Activated CD8-positive, alpha-beta memory T cell treated with anti-CD3 and anti-CD28 coated beads, Interleukin-2, amount 50 U/mL, for 1 hour (primary cell): ENCODE measurements around the gene PTPN1.
"Not testable (repeated sequence)": the region's sequence is repeated elsewhere in the genome, so short reads cannot be mapped to it uniquely, and the experiment has no call there.

Experiments used
- DNase-seq: peaks from one replicate; pipeline ENCODE4 v3.0.0-alpha.2; 2020; ENCODE audit errors: extremely low read depth

The PTPN1 gene

DNA sequence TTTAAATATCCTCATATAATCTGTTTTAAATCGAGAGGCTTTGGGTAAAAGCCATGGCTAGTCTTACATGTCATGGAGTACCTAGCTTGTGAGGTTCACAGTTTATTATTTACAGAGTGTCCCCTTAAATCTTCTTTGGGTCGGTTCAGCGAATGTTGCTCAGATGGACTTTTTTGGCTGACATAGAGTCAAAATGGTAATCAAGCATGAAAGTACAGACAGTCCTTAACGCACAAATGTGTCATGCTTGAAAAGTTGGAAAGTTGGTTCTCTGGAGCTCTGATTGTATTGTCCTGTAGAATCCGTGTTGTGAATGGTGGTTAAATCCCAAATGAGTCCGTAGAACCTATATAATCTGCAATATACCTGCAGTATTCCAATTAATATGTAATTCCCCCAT lies 22.0 kb downstream of the PTPN1 start:
- no peak for DNase-seq

- DNase-seq = no peak
Observed at GRCh38 chr20:50533061-50533460, 22.9 kb downstream of the PTPN1 start.

- DNase-seq = no peak
Observed at GRCh38 chr20:50533464-50533863, 23.3 kb downstream of the PTPN1 start.

DNA sequence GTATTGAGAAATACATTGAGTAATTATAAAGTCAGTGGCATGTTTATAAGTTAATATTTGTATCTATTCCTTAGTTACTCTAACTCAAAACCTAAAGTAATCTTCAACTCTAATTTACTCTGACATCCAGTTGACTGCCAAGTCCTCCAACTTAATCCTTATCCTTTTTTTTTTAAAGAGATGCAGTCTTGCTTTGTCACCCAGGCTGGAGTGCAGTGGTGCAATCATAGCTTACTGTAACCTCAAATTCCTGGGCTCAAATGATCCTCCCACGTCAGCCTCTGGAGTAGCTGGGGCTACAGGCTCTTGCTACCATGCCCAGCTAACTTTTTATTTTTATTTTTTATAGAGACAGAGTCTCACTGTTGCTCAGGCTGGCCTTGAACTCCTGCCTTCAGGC lies 24.4 kb downstream of the PTPN1 start:
- no peak for DNase-seq

DNA sequence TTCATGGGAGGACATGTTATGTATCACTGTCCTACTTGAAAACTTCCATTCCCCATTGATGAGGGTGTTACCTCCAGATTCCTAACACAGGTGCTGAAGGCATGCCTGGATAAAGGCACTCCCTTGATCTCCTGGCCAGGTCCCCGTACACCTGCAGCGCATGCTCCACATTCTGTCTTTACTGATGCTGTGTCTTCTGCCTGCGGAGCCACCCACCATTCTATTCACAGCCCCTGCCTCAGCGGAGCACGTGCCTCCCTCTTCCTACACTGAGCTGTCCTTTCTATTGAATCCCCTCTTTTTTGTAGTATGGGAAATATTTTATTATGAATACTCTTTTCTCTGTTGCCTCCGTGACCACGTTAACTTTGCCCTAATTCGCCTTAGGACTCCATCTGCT lies 25.0 kb downstream of the PTPN1 start:
- DNase-seq = no peak

DNA sequence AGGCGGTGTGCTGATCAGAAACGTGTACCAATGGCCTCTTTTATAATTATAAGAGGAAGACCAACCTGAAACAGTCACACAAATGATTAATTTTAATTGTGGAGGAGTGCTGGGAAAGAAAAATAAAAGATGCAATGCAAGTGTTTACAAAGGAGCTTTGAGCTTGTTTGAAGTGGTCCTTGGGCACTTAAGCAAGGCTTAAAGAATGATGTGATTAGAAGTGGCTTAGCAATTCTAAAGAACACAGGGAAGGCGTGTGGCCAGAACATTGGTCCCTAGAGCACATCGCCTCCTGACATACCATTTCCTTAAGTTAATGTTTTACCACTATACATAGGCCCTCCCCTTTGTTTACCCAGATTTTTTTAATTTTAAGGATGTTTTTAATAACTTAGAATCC lies 26.1 kb downstream of the PTPN1 start:
- no peak for DNase-seq

GRCh38 chr20:50537546-50538201 lies 27.5 kb downstream of the PTPN1 start:
- DNase-seq = no peak

- no peak for DNase-seq
Observed at GRCh38 chr20:50538276-50538675, 28.1 kb downstream of the PTPN1 start.

- not testable (repeated sequence) for DNase-seq
Observed at GRCh38 chr20:50539798-50540197, 29.6 kb downstream of the PTPN1 start.

- DNase-seq = no peak
Observed at GRCh38 chr20:50540620-50541605, 30.7 kb downstream of the PTPN1 start.

GRCh38 chr20:50541606-50542041 lies 31.4 kb downstream of the PTPN1 start:
- DNase-seq = no peak

- no peak for DNase-seq
Observed at GRCh38 chr20:50543326-50543725, 33.1 kb downstream of the PTPN1 start.

DNA sequence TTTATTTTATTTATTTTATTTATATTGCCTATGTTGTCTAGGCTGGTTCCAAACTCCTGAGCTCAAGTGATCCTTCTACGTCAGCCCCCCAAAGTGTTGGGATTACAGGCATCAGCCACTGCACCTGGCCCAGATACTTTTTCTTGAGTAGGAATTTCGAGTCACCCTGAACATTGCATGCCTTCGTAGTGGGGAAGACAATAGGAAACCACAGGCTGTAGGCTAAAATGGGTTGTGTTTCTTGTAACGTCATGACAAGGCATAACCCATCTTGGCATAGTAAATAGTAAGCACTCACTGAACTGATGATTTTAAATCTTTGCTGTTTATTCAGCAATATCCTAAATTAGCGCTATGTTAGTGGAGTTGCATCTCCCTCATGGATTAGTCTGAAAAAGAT lies 34.9 kb downstream of the PTPN1 start:
- DNase-seq = no peak

GRCh38 chr20:50546729-50547314 lies 36.6 kb downstream of the PTPN1 start:
- DNase-seq = no peak

GRCh38 chr20:50547964-50548363 lies 37.8 kb downstream of the PTPN1 start:
- DNase-seq = no peak

- DNase-seq = no peak
Observed at GRCh38 chr20:50548396-50548795, 38.2 kb downstream of the PTPN1 start.

- DNase-seq = no peak
Observed at GRCh38 chr20:50550531-50550930, 40.3 kb downstream of the PTPN1 start.

- DNase-seq = no peak
Observed at GRCh38 chr20:50551288-50551687, 41.1 kb downstream of the PTPN1 start.

- no peak for DNase-seq
Observed at GRCh38 chr20:50552979-50553378, 42.8 kb downstream of the PTPN1 start.

DNA sequence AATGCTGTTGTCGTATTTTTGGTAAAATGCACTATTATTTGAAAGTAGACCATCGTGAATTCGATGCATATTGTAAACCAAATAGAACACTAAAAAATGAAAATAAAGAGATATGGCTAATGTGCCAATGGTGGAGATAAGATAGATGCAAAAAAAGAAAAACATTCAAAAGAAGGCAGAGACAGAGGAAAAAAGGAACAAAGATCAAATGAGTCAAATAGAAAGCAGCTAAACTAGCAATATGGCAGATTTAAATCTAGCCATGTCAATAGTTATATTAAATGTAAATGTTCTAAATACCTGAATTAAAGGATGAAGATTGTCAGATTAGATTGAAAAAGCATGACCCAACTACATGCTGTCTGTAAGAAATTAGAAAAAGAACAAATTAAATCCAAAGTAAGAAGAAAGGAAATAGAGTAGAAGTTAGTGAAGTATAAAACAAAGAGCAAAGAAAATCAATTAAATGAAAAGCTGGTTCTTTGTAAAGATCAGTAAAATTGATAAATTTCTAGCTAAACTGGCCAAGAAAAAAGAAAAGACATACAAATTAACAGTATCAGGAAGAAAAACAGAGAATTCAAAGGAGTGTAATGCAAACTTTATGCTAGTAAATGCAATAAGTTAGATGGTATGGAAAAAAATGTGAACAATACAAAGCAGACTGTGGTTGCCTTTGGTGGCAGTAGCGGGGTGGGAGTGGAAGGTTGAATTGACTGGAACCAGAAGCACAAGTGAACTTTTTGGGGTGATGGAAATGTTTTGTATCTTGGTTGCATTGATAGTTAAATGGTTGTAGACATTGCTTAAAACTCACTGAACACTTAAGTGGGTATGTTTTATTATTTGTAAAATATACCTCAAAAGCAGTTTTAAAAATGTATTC lies 44.8 kb downstream of the PTPN1 start:
- DNase-seq = no peak

GRCh38 chr20:50555662-50556061 lies 45.5 kb downstream of the PTPN1 start:
- DNase-seq = no peak
